GM23248 (cell line): ENCODE measurements around the gene NXF3.
"Not testable (repeated sequence)": the region's sequence is repeated elsewhere in the genome, so short reads cannot be mapped to it uniquely, and the experiment has no call there.

Experiments used
- EZH2 ChIP-seq: fragments of 200-600 bp; sonication (generic); IDR thresholded peaks from 2 replicates; pipeline ENCODE4 v1.6.1; 2018; ENCODE audit warnings: antibody characterized with exemption, mild to moderate bottlenecking; ENCODE audit not compliant: insufficient read depth, poor library complexity, severe bottlenecking
- EZH2phosphoT487 ChIP-seq: fragments of 200-600 bp; sonication (generic); IDR thresholded peaks from 2 replicates; pipeline ENCODE4 v1.6.1; 2018; ENCODE audit warnings: antibody characterized with exemption, moderate library complexity, mild to moderate bottlenecking, low read depth; ENCODE audit not compliant: insufficient read depth

DNA sequence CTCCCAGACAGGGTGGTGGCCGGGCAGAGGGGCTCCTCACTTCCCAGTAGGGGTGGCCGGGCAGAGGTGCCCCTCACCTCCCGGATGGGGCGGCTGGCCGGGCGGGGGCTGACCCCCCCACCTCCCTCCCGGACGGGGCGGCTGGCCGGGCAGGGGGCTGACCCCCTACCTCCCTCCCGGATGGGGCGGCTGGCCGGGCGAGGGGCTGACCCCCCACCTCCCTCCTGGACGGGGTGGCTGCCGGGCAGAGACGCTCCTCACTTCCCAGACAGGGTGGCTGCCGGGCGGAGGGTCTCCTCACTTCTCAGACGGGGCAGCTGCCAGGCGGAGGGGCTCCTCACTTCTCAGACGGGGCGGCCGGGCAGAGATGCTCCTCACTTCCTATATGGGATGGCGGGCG is 11.4 kb upstream of the NXF3 start:
- TF ChIP-seq EZH2, EZH2phosphoT487: not testable (repeated sequence)
